ENCODE results near the gene GFY.

DNA sequence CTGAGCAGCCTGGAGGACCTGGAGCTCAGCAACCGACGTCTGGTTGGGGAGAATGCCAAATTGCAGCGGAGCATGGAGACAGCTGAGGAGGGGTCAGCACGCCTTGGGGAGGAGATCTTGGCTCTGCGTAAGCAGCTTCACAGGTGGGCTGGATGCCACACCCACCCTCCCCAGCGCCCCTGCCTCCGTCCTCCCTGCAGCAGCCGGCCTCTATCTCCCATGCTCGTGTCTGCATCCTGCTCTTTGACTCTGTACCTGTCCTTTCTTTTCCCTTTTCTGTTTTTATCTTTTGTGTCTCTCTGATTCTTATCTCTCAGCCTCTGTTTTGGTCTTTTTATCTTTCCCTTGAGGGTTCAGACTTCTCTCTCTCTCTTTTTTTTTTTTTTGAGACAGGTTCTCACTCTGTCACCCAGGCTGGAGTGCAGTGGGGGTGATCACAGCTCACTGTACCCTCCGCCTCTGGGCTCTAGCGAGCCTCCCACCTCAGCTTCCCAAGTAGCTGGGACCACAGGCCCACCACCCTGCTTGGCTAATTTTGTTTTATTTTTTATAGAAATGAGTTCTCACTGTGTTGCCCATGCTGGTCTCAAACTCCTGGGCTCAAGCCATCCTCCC is 27.1 kb upstream of the GFY start:
- TF ChIP-seq, protein P1, sequence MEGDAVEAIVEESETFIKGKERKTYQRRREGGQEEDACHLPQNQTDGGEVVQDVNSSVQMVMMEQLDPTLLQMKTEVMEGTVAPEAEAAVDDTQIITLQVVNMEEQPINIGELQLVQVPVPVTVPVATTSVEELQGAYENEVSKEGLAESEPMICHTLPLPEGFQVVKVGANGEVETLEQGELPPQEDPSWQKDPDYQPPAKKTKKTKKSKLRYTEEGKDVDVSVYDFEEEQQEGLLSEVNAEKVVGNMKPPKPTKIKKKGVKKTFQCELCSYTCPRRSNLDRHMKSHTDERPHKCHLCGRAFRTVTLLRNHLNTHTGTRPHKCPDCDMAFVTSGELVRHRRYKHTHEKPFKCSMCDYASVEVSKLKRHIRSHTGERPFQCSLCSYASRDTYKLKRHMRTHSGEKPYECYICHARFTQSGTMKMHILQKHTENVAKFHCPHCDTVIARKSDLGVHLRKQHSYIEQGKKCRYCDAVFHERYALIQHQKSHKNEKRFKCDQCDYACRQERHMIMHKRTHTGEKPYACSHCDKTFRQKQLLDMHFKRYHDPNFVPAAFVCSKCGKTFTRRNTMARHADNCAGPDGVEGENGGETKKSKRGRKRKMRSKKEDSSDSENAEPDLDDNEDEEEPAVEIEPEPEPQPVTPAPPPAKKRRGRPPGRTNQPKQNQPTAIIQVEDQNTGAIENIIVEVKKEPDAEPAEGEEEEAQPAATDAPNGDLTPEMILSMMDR (IDR thresholded peaks at IDR 0.05; ENCODE audit: poor library complexity, severe bottlenecking), result no peak
- TF ChIP-seq POLR2AphosphoS5 (IDR thresholded peaks at IDR 0.05) (no peak), EP300 (conservative IDR thresholded peaks at IDR 0.05; ENCODE audit: poor library complexity, severe bottlenecking) (no peak)
